ENCODE measurements around the gene SCLT1. TPM values are rescaled to one million over a fixed set of nuclear protein-coding genes. Genes with fewer than 3 reads are reported as not detected.

The SCLT1 gene
- polyA plus RNA-seq, 1 of the 3 experiments (the other 2 are of a cell fraction): 2.2 TPM

DNA sequence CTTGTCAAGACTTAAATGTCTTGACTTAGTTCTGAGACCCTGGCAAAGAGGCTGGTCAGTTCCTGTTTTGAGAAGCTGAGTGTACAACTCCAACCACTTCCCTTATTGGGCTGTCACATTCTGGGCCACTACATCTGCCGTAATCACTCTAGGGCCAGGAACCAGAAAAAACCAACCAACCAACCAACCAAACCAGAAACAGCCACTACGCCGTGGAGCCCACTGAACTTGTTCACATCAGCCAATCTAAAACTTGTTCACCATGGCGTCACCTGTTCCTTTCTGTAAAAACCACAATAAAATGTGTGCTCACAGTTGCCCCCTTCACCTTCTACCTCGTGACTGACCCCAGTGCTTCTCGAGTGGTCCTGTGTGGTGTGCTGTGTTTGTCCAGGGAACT, 176.5 kb downstream of the SCLT1 start:
- TF ChIP-seq TEAD4 (IDR thresholded peaks at IDR 0.05; ENCODE audit: borderline replicate concordance, insufficient read depth): no peak

DNA sequence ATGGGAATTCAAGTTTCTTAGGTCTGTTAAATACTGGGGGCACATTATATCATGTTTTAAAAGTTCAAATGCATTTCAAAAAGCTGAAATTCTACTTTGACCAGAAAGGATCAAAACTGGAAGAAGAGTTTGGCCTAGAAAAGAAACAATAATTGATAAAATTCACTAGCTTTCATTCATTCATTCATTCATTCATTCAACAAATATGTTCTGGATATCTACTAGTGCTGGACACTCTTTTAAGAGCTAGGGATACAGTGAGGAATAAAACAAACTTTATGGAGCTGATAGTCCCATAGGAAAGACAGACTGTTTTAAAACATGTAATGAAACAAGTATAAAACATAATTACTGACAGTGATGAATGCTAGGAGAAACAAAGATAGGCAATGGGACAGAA, 177.8 kb downstream of the SCLT1 start:
- no peaks in the 10 kb centered on the region for H3K9me3 ChIP-seq
- H3K27me3 ChIP-seq (ENCODE audit: insufficient read depth): no peaks in the 10 kb centered on the region
- CTCF ChIA-PET: interaction anchor here (1.5 kb wide), 1 partner anchor 52 kb away, joined by 5 read pairs; no protein-coding TSS in a partner anchor
- H3F3A ChIP-seq (replicated peaks; ENCODE audit: insufficient read depth): no peaks in the 10 kb centered on the region
- no peak overlapping the region for H2AFZ ChIP-seq (ENCODE audit: low read depth)
- DNase-seq: no peak
- no peaks in the 10 kb centered on the region for H3K9me2 ChIP-seq
- no peak overlapping the region for H3K4me2 ChIP-seq
- H3K9ac ChIP-seq: no peak overlapping the region
- POLR2A ChIA-PET: no interaction called here
- no peaks in the 10 kb centered on the region for H3K4me1 ChIP-seq (ENCODE audit: control insufficient read depth in 1 of 2, insufficient read depth in 2 of 2, low read depth in 1 of 2, low read length in 1 of 2)
- H4K20me1 ChIP-seq (ENCODE audit: insufficient read depth): no peaks in the 10 kb centered on the region
- TF ChIP-seq MXI1 (IDR thresholded peaks at IDR 0.05; ENCODE audit: low read depth, low read length) (no peak), TCF12 (IDR thresholded peaks at IDR 0.05) (no peak), SMC3 (IDR thresholded peaks at IDR 0.05; ENCODE audit: low read depth, low read length) (no peak), ELF1 (IDR thresholded peaks at IDR 0.05) (no peak), POLR2AphosphoS5 (IDR thresholded peaks at IDR 0.05; ENCODE audit: low read depth, low read length) (no peak), NFIC (IDR thresholded peaks at IDR 0.05; ENCODE audit: borderline replicate concordance) (no peak), NRF1 (IDR thresholded peaks at IDR 0.05; ENCODE audit: low read depth, low read length) (no peak), TEAD4 (IDR thresholded peaks at IDR 0.05; ENCODE audit: borderline replicate concordance, insufficient read depth) (no peak)
- TF ChIP-seq, protein P1, sequence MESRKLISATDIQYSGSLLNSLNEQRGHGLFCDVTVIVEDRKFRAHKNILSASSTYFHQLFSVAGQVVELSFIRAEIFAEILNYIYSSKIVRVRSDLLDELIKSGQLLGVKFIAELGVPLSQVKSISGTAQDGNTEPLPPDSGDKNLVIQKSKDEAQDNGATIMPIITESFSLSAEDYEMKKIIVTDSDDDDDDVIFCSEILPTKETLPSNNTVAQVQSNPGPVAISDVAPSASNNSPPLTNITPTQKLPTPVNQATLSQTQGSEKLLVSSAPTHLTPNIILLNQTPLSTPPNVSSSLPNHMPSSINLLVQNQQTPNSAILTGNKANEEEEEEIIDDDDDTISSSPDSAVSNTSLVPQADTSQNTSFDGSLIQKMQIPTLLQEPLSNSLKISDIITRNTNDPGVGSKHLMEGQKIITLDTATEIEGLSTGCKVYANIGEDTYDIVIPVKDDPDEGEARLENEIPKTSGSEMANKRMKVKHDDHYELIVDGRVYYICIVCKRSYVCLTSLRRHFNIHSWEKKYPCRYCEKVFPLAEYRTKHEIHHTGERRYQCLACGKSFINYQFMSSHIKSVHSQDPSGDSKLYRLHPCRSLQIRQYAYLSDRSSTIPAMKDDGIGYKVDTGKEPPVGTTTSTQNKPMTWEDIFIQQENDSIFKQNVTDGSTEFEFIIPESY (IDR thresholded peaks at IDR 0.05; ENCODE audit: borderline replicate concordance, low read depth): no peak
- TF ChIP-seq, protein P2, sequence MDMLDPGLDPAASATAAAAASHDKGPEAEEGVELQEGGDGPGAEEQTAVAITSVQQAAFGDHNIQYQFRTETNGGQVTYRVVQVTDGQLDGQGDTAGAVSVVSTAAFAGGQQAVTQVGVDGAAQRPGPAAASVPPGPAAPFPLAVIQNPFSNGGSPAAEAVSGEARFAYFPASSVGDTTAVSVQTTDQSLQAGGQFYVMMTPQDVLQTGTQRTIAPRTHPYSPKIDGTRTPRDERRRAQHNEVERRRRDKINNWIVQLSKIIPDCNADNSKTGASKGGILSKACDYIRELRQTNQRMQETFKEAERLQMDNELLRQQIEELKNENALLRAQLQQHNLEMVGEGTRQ (IDR thresholded peaks at IDR 0.05; ENCODE audit: borderline replicate concordance, low read depth, low read length): no peak
- no peak overlapping the region for H3K27ac ChIP-seq (ENCODE audit: low read depth in 2 of 2, low read length in 1 of 2)
- no peaks in the 10 kb centered on the region for H3K79me2 ChIP-seq (ENCODE audit: insufficient read depth)
- peaks cover 0 to 3% of the 10 kb centered on the region in 2 experiments for H3K36me3 ChIP-seq (replicated peaks in 1 of 2; ENCODE audit: control insufficient read depth in 1 of 2, insufficient read depth in 2 of 2, low read length in 1 of 2)
- H3K4me3 ChIP-seq (ENCODE audit: low read depth in 2 of 2, low read length in 1 of 2): no peak overlapping the region

More for the DNA sequence above, 176.5 kb downstream of the SCLT1 start:
- 88% methylated on average over 6 of the region's 6 CpGs for WGBS (ENCODE audit: low lambda C conversion rate)
- H3K9ac ChIP-seq: no peak overlapping the region
- H3K4me3 ChIP-seq (ENCODE audit: low read depth in 2 of 2, low read length in 1 of 2): no peak overlapping the region
- H3K9me3 ChIP-seq: no peaks in the 10 kb centered on the region
- ChIA-PET CTCF (no interaction called here), POLR2A (no interaction called here)
- H3K4me1 ChIP-seq (ENCODE audit: control insufficient read depth in 1 of 2, insufficient read depth in 2 of 2, low read depth in 1 of 2, low read length in 1 of 2): no peaks in the 10 kb centered on the region
- H3K4me2 ChIP-seq: no peak overlapping the region
- peaks cover 4% of the 10 kb centered on the region for H3F3A ChIP-seq (replicated peaks; ENCODE audit: insufficient read depth)
- H4K20me1 ChIP-seq (ENCODE audit: insufficient read depth): no peaks in the 10 kb centered on the region
- no peaks in the 10 kb centered on the region for H3K27me3 ChIP-seq (ENCODE audit: insufficient read depth)
- no peak for DNase-seq
- no peak overlapping the region for H2AFZ ChIP-seq (ENCODE audit: low read depth)
- H3K27ac ChIP-seq (ENCODE audit: low read depth in 2 of 2, low read length in 1 of 2): no peak overlapping the region
- no peaks in the 10 kb centered on the region for H3K9me2 ChIP-seq
- peaks cover 0 to 3% of the 10 kb centered on the region in 2 experiments for H3K36me3 ChIP-seq (replicated peaks in 1 of 2; ENCODE audit: control insufficient read depth in 1 of 2, insufficient read depth in 2 of 2, low read length in 1 of 2)
- no peaks in the 10 kb centered on the region for H3K79me2 ChIP-seq (ENCODE audit: insufficient read depth)

DNA sequence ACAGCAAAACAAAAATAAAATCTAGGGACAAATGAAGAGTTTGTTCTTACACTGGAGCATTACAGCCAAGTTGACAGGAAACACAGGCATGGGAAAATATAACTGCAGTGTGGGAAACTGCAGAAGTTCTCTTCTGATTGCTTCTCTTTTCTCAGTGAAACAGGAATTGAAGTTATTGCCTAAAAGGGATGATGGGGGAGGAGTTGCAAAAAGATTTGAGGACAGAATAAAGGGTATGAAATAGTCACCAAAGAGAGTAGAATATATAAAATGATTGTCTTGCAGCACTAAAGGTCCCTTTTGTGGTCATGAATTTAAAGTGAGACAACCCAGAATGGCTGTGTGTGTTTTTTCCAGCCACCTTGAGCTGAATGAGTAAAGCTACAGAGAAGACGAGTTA, 180.1 kb downstream of the SCLT1 start:
- ChIA-PET POLR2A (no interaction called here), CTCF (no interaction called here)
- Histone ChIP-seq H3K4me1 (ENCODE audit: control insufficient read depth in 1 of 2, insufficient read depth in 2 of 2, low read depth in 1 of 2, low read length in 1 of 2) (no peaks in the 10 kb centered on the region), H3K27ac (ENCODE audit: low read depth in 2 of 2, low read length in 1 of 2) (no peak overlapping the region), H2AFZ (ENCODE audit: low read depth) (no peak overlapping the region), H4K20me1 (ENCODE audit: insufficient read depth) (no peaks in the 10 kb centered on the region), H3K4me2 (no peak overlapping the region), H3K9ac (no peak overlapping the region), H3K27me3 (ENCODE audit: insufficient read depth) (no peaks in the 10 kb centered on the region), H3F3A (replicated peaks; ENCODE audit: insufficient read depth) (no peaks in the 10 kb centered on the region), H3K36me3 (replicated peaks in 1 of 2; ENCODE audit: control insufficient read depth in 1 of 2, insufficient read depth in 2 of 2, low read length in 1 of 2) (peaks cover 0 to 3% of the 10 kb centered on the region in 2 experiments), H3K79me2 (ENCODE audit: insufficient read depth) (no peaks in the 10 kb centered on the region), H3K9me3 (no peaks in the 10 kb centered on the region), H3K9me2 (no peaks in the 10 kb centered on the region), H3K4me3 (ENCODE audit: low read depth in 2 of 2, low read length in 1 of 2) (no peak overlapping the region)
- DNase-seq: no peak
- 95% methylated on average over 1 of the region's 1 CpG for WGBS (ENCODE audit: low lambda C conversion rate)
- TF ChIP-seq FOXM1 (IDR thresholded peaks at IDR 0.05; ENCODE audit: low read depth) (no peak), CHD2 (IDR thresholded peaks at IDR 0.05; ENCODE audit: low read length, partially characterized antibody) (no peak), TEAD4 (IDR thresholded peaks at IDR 0.05; ENCODE audit: borderline replicate concordance, insufficient read depth) (no peak), MXI1 (IDR thresholded peaks at IDR 0.05; ENCODE audit: low read depth, low read length) (no peak), EZH2phosphoT487 (IDR thresholded peaks at IDR 0.05; ENCODE audit: borderline replicate concordance, low read depth) (no peak), EP300 (IDR thresholded peaks at IDR 0.05; ENCODE audit: borderline replicate concordance in 1 of 2, low read depth in 1 of 2, low read length in 1 of 2) (no peak), RAD21 (IDR thresholded peaks at IDR 0.05; ENCODE audit: low read length) (no peak)
- TF ChIP-seq, protein P3, sequence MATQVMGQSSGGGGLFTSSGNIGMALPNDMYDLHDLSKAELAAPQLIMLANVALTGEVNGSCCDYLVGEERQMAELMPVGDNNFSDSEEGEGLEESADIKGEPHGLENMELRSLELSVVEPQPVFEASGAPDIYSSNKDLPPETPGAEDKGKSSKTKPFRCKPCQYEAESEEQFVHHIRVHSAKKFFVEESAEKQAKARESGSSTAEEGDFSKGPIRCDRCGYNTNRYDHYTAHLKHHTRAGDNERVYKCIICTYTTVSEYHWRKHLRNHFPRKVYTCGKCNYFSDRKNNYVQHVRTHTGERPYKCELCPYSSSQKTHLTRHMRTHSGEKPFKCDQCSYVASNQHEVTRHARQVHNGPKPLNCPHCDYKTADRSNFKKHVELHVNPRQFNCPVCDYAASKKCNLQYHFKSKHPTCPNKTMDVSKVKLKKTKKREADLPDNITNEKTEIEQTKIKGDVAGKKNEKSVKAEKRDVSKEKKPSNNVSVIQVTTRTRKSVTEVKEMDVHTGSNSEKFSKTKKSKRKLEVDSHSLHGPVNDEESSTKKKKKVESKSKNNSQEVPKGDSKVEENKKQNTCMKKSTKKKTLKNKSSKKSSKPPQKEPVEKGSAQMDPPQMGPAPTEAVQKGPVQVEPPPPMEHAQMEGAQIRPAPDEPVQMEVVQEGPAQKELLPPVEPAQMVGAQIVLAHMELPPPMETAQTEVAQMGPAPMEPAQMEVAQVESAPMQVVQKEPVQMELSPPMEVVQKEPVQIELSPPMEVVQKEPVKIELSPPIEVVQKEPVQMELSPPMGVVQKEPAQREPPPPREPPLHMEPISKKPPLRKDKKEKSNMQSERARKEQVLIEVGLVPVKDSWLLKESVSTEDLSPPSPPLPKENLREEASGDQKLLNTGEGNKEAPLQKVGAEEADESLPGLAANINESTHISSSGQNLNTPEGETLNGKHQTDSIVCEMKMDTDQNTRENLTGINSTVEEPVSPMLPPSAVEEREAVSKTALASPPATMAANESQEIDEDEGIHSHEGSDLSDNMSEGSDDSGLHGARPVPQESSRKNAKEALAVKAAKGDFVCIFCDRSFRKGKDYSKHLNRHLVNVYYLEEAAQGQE (IDR thresholded peaks at IDR 0.05; ENCODE audit: low read depth, low read length): no peak
